ENCODE results near the gene PVRIG. TPM values are rescaled to one million over a fixed set of nuclear protein-coding genes. Genes with fewer than 3 reads are reported as not detected.

PVRIG gene
- polyA plus RNA-seq, 1 donor, result 9.7 TPM

Other genes with a start within 250 kb of the PVRIG start
- 51.8 TPM for gene AZGP1, start 243.9 kb upstream of the PVRIG start, polyA plus RNA-seq (ENCODE audit: insufficient read length)
- 76.7 TPM for gene ZKSCAN1, start 204.4 kb upstream of the PVRIG start, polyA plus RNA-seq (ENCODE audit: insufficient read length)
- gene ZSCAN21, start 170.2 kb upstream of the PVRIG start, polyA plus RNA-seq (ENCODE audit: insufficient read length), result 24.7 TPM
- gene ZNF3, start 138.2 kb upstream of the PVRIG start, polyA plus RNA-seq (ENCODE audit: insufficient read length), result 60.6 TPM
- gene COPS6, start 131.0 kb upstream of the PVRIG start, polyA plus RNA-seq (ENCODE audit: insufficient read length), result 126 TPM
- 177 TPM for gene MCM7, start 118.6 kb upstream of the PVRIG start, polyA plus RNA-seq (ENCODE audit: insufficient read length)
- 33.2 TPM for gene AP4M1, start 118.3 kb upstream of the PVRIG start, polyA plus RNA-seq (ENCODE audit: insufficient read length)
- gene TAF6, start 100.6 kb upstream of the PVRIG start, polyA plus RNA-seq (ENCODE audit: insufficient read length), result 67.9 TPM
- 46.7 TPM for gene CNPY4, start 100.3 kb upstream of the PVRIG start, polyA plus RNA-seq (ENCODE audit: insufficient read length)
- 1.3 TPM for gene MBLAC1, start 93.0 kb upstream of the PVRIG start, polyA plus RNA-seq (ENCODE audit: insufficient read length)
- gene LAMTOR4, start 71.0 kb upstream of the PVRIG start, polyA plus RNA-seq (ENCODE audit: insufficient read length), result 91.2 TPM
- 22.3 TPM for gene TRAPPC14, start 61.2 kb upstream of the PVRIG start, polyA plus RNA-seq (ENCODE audit: insufficient read length)
- 6.2 TPM for gene GAL3ST4, start 51.3 kb upstream of the PVRIG start, polyA plus RNA-seq (ENCODE audit: insufficient read length)
- gene GPC2, start 42.6 kb upstream of the PVRIG start, polyA plus RNA-seq (ENCODE audit: insufficient read length), result 11.5 TPM
- 30.7 TPM for gene STAG3, start 42.0 kb upstream of the PVRIG start, polyA plus RNA-seq (ENCODE audit: insufficient read length)
- 9.6 TPM for gene SPDYE3, start 87.8 kb downstream of the PVRIG start, polyA plus RNA-seq (ENCODE audit: insufficient read length)
- gene PILRB, start 138.2 kb downstream of the PVRIG start, polyA plus RNA-seq (ENCODE audit: insufficient read length), result 74.1 TPM
- 12.6 TPM for gene PILRA, start 153.5 kb downstream of the PVRIG start, polyA plus RNA-seq (ENCODE audit: insufficient read length)
- 7.5 TPM for gene ZCWPW1, start 208.8 kb downstream of the PVRIG start, polyA plus RNA-seq (ENCODE audit: insufficient read length)
- gene MEPCE, start 209.9 kb downstream of the PVRIG start, polyA plus RNA-seq (ENCODE audit: insufficient read length), result 49.2 TPM
- 12.2 TPM for gene PPP1R35, start 216.5 kb downstream of the PVRIG start, polyA plus RNA-seq (ENCODE audit: insufficient read length)
- gene SPACDR, start 244.3 kb downstream of the PVRIG start, polyA plus RNA-seq (ENCODE audit: insufficient read length), result 1.2 TPM

Data from left kidney (tissue), 1 donor.